NCI-H510A treated with DMSO at 0.1 percent for 48 hours (cell line): Measurements from ENCODE around the gene PIF1.

Experiments used
- DNase-seq: peaks from one replicate; lab custom pipeline; 2025; lab: John Stamatoyannopoulos, UW

PIF1 gene

GRCh38 chr15:64825431-64826294 lies at the start of gene PIF1:
PIF1 (minus strand) TSS chr15:64825647; CDS start chr15:64824335, 1,312 bp downstream.
- peak; percentile 91 for DNase-seq

DNA sequence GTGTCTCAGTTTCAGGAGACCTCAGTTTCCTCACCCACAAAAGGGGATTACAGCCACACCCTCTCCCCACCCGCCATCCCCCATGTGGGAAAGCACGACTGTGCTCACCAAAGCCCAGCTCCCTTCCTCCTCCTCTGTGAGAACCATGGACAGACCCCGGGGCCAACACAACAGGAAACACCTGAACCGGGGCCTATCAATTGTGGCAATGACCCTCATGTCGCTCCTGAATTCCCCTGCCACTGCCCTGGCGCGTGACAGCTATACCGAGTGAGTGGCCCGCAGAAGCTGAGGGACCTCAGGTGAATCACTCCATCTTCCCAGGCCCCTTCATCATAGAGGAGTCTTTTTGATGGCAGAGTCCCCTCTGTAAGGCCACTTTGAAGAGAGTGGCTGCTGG lies 44.9 kb upstream of the PIF1 start:
- DNase-seq = no peak

DNA sequence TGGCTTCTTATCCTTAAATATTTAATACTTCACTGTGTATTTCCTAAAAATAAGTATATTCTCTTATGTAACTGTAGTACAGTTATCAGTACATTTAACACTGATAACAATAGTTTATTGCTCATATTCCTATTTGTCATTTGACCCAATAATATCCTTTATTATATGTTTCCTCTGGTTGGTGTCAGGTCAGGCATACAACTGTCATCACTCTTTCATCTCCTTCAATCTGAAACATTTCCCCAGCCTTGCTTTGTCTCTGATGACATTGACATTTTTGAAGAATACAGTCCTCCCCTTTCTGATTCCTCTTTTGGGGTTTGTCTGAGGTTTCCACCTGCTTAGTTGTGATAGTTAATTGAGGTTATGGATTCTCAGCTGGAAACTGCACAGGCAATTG lies 44.1 kb upstream of the PIF1 start:
- no peak for DNase-seq

- DNase-seq = no peak
Observed at GRCh38 chr15:64865998-64866520, 40.6 kb upstream of the PIF1 start.

DNA sequence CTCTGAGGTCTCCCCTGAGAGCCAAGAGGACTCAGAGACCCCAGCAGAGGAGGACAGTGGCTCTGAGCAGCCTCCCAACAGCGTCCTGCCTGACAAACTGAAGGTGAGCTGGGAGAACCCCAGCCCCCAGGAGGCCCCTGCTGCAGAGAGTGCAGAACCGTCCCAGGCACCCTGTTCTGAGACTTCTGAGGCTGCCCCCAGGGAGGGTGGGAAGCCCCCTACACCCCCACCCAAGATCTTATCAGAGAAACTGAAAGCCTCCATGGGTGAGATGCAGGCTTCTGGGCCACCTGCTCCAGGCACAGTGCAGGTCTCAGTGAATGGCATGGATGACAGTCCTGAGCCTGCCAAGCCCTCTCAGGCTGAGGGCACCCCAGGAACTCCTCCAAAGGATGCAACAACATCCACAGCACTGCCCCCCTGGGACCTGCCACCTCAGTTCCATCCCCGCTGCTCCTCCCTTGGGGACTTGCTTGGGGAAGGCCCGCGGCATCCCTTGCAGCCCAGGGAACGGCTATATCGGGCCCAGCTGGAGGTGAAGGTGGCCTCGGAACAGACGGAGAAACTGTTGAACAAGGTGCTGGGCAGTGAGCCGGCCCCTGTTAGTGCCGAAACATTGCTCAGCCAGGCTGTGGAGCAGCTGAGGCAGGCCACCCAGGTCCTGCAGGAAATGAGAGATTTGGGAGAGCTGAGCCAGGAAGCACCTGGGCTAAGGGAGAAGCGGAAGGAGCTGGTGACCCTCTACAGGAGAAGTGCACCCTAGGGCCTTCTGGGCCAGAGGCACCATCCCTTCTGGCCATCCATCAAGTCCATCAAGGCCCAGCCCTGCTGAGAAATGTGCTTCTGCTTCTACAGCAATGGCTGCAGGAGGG lies 39.9 kb upstream of the PIF1 start:
- DNase-seq = no peak

DNA sequence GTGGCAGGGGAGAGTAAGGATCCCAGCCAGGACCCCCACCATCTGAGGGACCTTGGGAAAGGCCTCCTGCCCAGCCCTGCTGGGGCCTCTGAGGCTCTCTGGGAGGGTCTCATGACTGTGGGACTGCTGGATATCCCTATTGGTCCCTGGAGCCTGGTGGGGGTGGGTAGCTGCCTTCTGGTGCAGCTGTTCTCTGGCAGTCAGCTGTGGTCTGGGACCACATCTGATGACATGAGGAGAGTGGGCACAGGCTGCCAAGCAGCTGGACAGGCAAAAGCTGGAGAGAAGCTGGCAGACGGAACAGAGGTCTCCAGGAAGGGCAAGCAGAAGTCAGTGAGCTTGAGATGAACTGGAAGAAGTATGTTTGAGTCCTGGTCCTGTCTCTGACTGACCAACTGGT lies 38.6 kb upstream of the PIF1 start:
- DNase-seq = no peak

DNA sequence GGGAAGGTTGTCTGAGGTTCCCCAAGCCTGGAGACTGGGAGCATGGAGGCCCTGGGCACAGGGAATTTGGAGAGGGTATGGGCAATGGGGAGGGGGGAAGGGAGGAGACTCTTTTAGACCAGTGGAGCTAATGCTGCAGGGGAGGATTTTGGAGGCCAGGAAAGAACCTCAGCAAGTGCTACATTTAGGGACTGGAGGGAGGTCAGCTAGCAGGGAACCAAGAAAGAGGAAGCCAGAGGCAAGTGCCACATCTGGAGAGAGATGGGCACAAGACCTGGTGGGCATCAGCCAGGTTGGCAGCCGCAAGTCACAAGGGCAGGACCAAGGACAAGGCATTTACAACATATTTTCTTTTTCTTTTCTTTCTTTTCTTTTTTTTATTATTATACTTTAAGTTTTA lies 37.0 kb upstream of the PIF1 start:
- no peak for DNase-seq

DNA sequence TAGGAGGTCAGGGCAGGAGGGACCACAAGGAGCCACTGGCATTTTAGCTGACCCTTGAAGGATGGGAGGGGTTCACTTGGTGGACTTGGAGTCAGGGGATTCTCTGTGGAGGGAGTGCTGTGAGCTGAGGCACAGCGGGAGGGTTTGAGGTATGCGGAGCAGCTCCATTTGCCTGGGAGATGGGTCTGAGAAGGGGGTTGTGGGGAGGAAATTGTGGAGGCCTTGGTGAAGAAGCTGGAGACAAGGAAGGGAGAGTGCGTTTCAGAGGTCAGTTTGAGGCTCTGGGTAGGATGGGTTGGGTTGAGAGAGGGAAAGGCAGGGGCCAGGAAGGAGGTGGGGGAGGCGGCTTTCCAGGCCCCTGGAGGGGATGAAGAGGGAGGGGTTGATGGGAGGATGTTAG lies 36.5 kb upstream of the PIF1 start:
- no peak for DNase-seq

DNA sequence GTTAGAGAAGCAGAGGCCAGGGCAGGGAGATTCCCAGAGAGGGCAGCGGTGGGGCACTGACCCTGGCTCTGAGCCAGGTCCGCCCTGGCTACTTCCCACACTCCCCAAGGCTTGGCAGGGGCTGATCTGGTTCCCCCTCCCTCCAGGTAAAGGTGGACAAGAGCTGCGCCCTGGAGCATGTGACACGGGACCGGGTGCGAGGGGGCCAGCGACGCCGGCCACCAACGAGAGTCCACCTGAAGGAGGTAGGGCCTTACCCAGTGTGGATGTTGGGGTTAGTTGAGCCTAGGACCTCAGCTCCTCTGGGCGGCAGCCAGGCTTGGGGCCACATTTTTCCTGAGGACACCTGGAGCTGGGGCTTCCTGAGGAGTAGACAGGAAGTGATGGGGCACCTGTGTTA lies 35.9 kb upstream of the PIF1 start:
- no peak for DNase-seq

- DNase-seq = no peak
Observed at GRCh38 chr15:64859226-64859625, 33.8 kb upstream of the PIF1 start.

- no peak for DNase-seq
Observed at GRCh38 chr15:64858021-64858575, 32.7 kb upstream of the PIF1 start.

DNA sequence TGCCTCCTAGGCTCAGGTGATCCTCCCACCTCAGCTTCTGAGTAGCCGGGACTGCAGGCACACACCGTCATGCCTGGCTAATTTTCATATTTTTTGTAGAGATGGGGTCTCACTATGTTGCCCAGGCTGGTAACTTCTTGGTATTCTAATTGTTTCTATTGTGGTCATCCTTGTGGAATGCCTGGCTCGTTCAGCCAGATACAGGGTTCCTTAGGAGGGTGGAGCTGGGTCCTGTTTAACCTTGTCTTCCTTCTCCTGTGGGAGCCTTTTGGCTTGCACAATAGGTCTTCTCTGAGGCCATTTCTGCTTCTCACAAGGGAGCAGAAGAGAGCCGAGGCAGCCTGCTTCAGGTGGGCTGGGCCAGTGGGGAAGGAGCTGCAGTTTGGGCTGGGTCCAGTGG lies 32.0 kb upstream of the PIF1 start:
- DNase-seq = no peak

DNA sequence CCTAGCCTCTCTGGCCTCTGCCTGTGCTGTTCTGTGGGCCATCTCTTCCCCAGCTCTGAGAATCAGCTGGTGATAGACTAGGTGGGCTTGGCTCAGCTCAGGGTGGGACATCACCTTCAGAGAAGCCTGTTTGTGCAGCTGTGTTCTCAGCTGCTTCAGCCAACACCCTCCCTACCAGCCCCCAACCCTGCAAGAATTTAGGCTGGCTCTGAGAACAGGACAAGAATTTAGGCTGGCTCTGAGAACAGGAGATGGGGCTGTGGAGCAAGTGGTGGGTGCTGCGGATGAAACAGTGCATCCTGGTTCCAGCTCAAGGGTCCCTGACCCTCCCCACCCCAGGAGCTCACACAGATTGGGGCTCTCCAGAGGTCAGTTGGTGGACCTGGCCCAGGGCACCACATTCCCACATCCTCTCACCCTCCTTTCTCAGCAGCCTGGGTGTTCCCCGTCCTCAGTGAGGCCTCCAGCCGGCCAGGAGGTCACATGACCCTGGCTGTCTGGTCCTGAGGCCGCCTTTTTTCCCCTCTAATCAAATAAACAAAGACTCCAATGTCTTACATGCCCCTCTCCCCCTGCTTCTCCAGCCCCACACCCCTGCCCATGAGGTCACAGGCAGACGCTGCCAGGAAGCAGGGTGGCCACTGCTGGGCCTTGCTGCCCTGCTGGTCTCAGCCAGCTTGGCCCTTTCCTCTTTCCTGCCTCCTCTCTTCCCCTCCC lies 31.1 kb upstream of the PIF1 start:
- DNase-seq = no peak

GRCh38 chr15:64855205-64855975 lies 29.9 kb upstream of the PIF1 start:
- no peak for DNase-seq

DNA sequence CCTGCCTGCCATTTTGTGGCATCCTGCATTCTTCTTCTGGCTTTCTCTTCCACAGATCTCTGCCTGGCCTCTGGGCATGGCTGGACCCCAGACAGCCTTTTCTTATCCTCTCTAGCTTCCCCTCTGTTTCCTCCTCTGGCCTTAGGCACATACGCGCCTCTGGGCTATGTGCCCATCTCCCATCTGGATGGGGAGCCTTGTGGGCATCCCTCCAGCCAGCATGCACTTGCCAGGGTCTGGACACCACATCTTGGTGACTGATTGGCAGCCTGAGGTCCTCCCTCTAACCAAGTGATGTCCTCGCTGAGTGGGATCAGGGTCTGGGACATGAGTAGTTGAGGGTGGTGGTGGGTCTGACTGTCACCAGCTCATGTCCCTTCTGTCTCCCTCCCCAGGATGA lies 29.1 kb upstream of the PIF1 start:
- no peak for DNase-seq

DNA sequence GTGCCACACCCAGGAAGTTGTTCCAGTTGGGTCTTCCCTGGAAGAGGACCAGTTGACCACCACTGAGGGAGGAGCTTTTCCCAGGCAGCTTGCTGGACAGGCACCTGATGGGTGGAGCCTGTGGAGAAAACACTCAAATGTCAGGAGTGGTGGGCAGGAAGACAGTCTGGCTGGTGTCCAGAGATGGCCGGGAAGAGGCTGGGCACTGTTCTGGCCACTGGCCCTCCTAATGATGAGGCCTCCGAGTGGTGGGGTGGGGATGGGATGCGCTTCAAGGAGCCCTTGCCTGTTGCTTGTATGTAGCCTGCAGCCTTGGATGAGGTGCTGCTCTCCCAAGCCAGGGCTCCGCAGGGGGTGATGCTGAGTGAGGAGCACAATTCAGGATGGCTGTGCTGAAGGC lies 28.6 kb upstream of the PIF1 start:
- no peak for DNase-seq

DNA sequence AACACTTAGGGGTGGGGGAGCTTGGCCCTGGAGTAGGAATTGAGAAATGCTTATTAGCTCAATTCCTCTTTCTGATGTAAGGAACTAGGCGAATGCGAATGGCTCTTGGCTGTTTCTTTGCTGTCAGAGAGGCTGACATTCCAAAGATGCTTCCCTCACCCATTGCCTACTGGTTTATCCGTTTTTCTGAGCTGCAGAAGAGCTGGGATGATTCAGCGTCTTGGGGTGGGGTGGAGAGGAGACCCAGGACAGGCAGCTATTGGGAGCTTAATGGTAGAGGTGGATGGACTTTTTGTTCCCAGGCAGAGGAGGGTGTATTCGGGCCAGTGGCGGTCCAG lies 26.0 kb upstream of the PIF1 start:
- DNase-seq = no peak

GRCh38 chr15:64850778-64851502 lies 25.5 kb upstream of the PIF1 start:
- DNase-seq = no peak

GRCh38 chr15:64847876-64848716 lies 22.6 kb upstream of the PIF1 start:
- no peak for DNase-seq

GRCh38 chr15:64847448-64847847 lies 22.0 kb upstream of the PIF1 start:
- no peak for DNase-seq
